SK-N-SH treated with all-trans-retinoic acid at 6 μM for 48 hours (cell line): ENCODE data around the gene TNS3.

Source experiments
- ATAC-seq: fragments of 200-7000 bp; cut with Tn5 transposase; 3 replicates; pipeline ENCODE4 v1.9.1; 2020; ENCODE audit warnings: mild to moderate bottlenecking, moderate library complexity
- ARNTL ChIP-seq: fragments of 450-650 bp; formaldehyde crosslinking; IDR thresholded peaks from 2 replicates; pipeline ENCODE4 v1.5.0; 2020; ENCODE audit warnings: low read depth, mild to moderate bottlenecking, moderate library complexity, borderline replicate concordance
- BACH2 ChIP-seq: fragments of 250-450 bp; sonication (Bioruptor Pico); IDR thresholded peaks from 2 replicates; pipeline ENCODE4 v1.9.0; 2021; ENCODE audit warnings: mild to moderate bottlenecking, borderline replicate concordance
- CSDC2 ChIP-seq: fragments of 250-450 bp; sonication (Bioruptor Pico); IDR thresholded peaks from 2 replicates; pipeline ENCODE4 v1.5.0; 2020; ENCODE audit warnings: mild to moderate bottlenecking, moderate library complexity
- ESRRG ChIP-seq: fragments of 250-450 bp; sonication (Bioruptor Pico); IDR thresholded peaks from 2 replicates; pipeline ENCODE4 v1.6.1; 2021; ENCODE audit warnings: mild to moderate bottlenecking
- ISL1 ChIP-seq: fragments of 250-450 bp; sonication (Bioruptor Pico); IDR thresholded peaks from 2 replicates; pipeline ENCODE4 v2.1.2; 2022; ENCODE audit warnings: mild to moderate bottlenecking, moderate library complexity
- OSR1 ChIP-seq: fragments of 250-450 bp; sonication (Bioruptor Pico); IDR thresholded peaks from 2 replicates; pipeline ENCODE4 v1.8.0; 2022; ENCODE audit warnings: moderate library complexity, mild to moderate bottlenecking, inconsistent platforms
- PPARA ChIP-seq: fragments of 250-450 bp; sonication (Bioruptor Pico); IDR thresholded peaks from 2 replicates; pipeline ENCODE4 v1.5.0; 2020; ENCODE audit warnings: mild to moderate bottlenecking, borderline replicate concordance
- RARB ChIP-seq: fragments of 250-450 bp; sonication (Bioruptor Pico); IDR thresholded peaks from 2 replicates; pipeline ENCODE4 v1.8.0; 2021; ENCODE audit warnings: mild to moderate bottlenecking, moderate library complexity
- SNAI2 ChIP-seq: fragments of 250-450 bp; sonication (Bioruptor Pico); IDR thresholded peaks from 2 replicates; pipeline ENCODE4 v1.5.0; 2020; ENCODE audit warnings: mild to moderate bottlenecking, moderate library complexity
- TCF4 ChIP-seq: fragments of 250-450 bp; sonication (Bioruptor Pico); IDR thresholded peaks from 2 replicates; pipeline ENCODE4 v1.8.0; 2021; ENCODE audit warnings: mild to moderate bottlenecking, moderate library complexity, borderline replicate concordance
- TOX ChIP-seq: fragments of 250-450 bp; sonication (Bioruptor Pico); IDR thresholded peaks from 2 replicates; pipeline ENCODE4 v1.8.0; 2021; ENCODE audit warnings: mild to moderate bottlenecking, moderate library complexity, borderline replicate concordance
- ZFP3 ChIP-seq: fragments of 250-450 bp; sonication (Bioruptor Pico); IDR thresholded peaks from 2 replicates; pipeline ENCODE4 v1.5.0; 2020; ENCODE audit warnings: mild to moderate bottlenecking, moderate library complexity
- ZFP30 ChIP-seq: fragments of 450-650 bp; formaldehyde crosslinking; IDR thresholded peaks from 2 replicates; pipeline ENCODE4 v1.5.0; 2022; ENCODE audit warnings: mild to moderate bottlenecking, moderate library complexity
- ZNF565 ChIP-seq: fragments of 450-650 bp; formaldehyde crosslinking; conservative IDR thresholded peaks from 2 replicates; pipeline ENCODE4 v1.5.0; 2020; ENCODE audit warnings: low read depth, mild to moderate bottlenecking, moderate library complexity
- ZNF70 ChIP-seq: fragments of 450-650 bp; formaldehyde crosslinking; IDR thresholded peaks from 2 replicates; pipeline ENCODE4 v1.5.0; 2020; ENCODE audit warnings: mild to moderate bottlenecking, moderate library complexity
- ZNF8 ChIP-seq: fragments of 450-650 bp; formaldehyde crosslinking; IDR thresholded peaks from 2 replicates; pipeline ENCODE4 v1.5.0; 2020; ENCODE audit warnings: mild to moderate bottlenecking, moderate library complexity
- TF ChIP-seq, protein P1 (sequence below): fragments of 250-450 bp; sonication (Bioruptor Pico); IDR thresholded peaks from 2 replicates; pipeline ENCODE4 v1.8.0; 2021; ENCODE audit warnings: low read depth, mild to moderate bottlenecking, moderate library complexity, borderline replicate concordance
- TF ChIP-seq, protein P2 (sequence below): fragments of 250-450 bp; sonication (Bioruptor Pico); IDR thresholded peaks from 2 replicates; pipeline ENCODE4 v1.8.0; 2020; ENCODE audit warnings: mild to moderate bottlenecking, moderate library complexity, borderline replicate concordance
- TF ChIP-seq, protein P3 (sequence below): fragments of 250-450 bp; sonication (Bioruptor Pico); IDR thresholded peaks from 2 replicates; pipeline ENCODE4 v1.5.1; 2020; ENCODE audit warnings: low read depth, mild to moderate bottlenecking, moderate library complexity
- TF ChIP-seq, protein P4 (sequence below): fragments of 250-450 bp; sonication (Bioruptor Pico); IDR thresholded peaks from 2 replicates; pipeline ENCODE4 v1.5.1; 2021; ENCODE audit warnings: mild to moderate bottlenecking, moderate library complexity
- TF ChIP-seq, protein P5 (sequence below): fragments of 250-450 bp; sonication (Bioruptor Pico); IDR thresholded peaks from 2 replicates; pipeline ENCODE4 v1.5.0; 2020; ENCODE audit warnings: mild to moderate bottlenecking, moderate library complexity

TNS3 gene

DNA sequence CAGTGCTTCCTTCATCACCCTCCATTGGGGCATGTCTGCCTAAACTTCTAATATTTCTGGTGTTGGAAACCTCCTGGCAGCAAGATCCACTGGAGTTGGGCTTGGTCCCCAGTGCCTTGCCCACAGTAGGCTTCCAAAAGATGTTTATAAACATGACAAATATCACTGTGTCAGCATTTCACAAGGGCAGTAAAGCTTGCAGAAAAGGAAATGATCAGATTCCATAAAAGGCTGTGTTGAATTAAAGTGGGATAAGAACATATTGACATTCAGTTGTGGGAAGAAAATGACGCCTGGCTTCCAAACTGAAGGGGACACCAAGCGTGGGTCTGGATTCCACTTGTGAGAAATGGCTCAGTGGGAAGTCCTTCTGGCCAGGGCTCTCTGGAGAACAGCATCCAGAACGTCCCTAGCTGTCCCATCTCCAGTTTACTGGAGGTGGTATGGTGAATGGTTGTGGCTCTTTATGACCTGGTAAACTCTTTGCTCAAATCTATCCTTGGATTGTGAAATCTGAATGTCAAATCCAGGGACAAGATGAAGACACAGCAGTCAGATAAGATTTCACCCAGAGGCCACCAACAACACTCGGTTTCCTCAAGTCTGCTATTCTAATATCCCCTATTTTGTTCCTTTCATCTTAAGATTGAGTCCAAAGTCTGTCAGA lies 287.2 kb downstream of the TNS3 start:
- no peak for ATAC-seq
- TF ChIP-seq ZNF565 (CRISPR knock-in tag) = no peak
- TF ChIP-seq, protein P1, sequence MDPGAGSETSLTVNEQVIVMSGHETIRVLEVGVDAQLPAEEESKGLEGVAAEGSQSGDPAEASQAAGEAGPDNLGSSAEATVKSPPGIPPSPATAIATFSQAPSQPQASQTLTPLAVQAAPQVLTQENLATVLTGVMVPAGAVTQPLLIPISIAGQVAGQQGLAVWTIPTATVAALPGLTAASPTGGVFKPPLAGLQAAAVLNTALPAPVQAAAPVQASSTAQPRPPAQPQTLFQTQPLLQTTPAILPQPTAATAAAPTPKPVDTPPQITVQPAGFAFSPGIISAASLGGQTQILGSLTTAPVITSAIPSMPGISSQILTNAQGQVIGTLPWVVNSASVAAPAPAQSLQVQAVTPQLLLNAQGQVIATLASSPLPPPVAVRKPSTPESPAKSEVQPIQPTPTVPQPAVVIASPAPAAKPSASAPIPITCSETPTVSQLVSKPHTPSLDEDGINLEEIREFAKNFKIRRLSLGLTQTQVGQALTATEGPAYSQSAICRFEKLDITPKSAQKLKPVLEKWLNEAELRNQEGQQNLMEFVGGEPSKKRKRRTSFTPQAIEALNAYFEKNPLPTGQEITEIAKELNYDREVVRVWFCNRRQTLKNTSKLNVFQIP (CRISPR knock-in tag) = no peak
- no peak for TF ChIP-seq OSR1 (CRISPR knock-in tag)
- TF ChIP-seq BACH2 (CRISPR knock-in tag) = no peak
- TF ChIP-seq ZNF8 (CRISPR knock-in tag) = no peak
- TF ChIP-seq PPARA (CRISPR knock-in tag) = no peak
- TF ChIP-seq CSDC2 (CRISPR knock-in tag) = no peak
- TF ChIP-seq ESRRG = no peak
- TF ChIP-seq TOX = no peak
- TF ChIP-seq ZFP3 (CRISPR knock-in tag) = no peak
- TF ChIP-seq, protein P2, sequence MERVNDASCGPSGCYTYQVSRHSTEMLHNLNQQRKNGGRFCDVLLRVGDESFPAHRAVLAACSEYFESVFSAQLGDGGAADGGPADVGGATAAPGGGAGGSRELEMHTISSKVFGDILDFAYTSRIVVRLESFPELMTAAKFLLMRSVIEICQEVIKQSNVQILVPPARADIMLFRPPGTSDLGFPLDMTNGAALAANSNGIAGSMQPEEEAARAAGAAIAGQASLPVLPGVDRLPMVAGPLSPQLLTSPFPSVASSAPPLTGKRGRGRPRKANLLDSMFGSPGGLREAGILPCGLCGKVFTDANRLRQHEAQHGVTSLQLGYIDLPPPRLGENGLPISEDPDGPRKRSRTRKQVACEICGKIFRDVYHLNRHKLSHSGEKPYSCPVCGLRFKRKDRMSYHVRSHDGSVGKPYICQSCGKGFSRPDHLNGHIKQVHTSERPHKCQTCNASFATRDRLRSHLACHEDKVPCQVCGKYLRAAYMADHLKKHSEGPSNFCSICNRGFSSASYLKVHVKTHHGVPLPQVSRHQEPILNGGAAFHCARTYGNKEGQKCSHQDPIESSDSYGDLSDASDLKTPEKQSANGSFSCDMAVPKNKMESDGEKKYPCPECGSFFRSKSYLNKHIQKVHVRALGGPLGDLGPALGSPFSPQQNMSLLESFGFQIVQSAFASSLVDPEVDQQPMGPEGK (CRISPR knock-in tag) = no peak
- TF ChIP-seq ZFP30 (CRISPR knock-in tag) = no peak
- TF ChIP-seq, protein P3, sequence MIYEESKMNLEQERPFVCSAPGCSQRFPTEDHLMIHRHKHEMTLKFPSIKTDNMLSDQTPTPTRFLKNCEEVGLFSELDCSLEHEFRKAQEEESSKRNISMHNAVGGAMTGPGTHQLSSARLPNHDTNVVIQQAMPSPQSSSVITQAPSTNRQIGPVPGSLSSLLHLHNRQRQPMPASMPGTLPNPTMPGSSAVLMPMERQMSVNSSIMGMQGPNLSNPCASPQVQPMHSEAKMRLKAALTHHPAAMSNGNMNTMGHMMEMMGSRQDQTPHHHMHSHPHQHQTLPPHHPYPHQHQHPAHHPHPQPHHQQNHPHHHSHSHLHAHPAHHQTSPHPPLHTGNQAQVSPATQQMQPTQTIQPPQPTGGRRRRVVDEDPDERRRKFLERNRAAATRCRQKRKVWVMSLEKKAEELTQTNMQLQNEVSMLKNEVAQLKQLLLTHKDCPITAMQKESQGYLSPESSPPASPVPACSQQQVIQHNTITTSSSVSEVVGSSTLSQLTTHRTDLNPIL (CRISPR knock-in tag) = no peak
- no peak for TF ChIP-seq ISL1 (CRISPR knock-in tag)
- TF ChIP-seq, protein P4, sequence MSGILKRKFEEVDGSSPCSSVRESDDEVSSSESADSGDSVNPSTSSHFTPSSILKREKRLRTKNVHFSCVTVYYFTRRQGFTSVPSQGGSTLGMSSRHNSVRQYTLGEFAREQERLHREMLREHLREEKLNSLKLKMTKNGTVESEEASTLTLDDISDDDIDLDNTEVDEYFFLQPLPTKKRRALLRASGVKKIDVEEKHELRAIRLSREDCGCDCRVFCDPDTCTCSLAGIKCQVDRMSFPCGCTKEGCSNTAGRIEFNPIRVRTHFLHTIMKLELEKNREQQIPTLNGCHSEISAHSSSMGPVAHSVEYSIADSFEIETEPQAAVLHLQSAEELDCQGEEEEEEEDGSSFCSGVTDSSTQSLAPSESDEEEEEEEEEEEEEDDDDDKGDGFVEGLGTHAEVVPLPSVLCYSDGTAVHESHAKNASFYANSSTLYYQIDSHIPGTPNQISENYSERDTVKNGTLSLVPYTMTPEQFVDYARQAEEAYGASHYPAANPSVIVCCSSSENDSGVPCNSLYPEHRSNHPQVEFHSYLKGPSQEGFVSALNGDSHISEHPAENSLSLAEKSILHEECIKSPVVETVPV (CRISPR knock-in tag) = no peak
- TF ChIP-seq TCF4 (CRISPR knock-in tag) = no peak
- no peak for TF ChIP-seq ZNF70 (CRISPR knock-in tag)
- TF ChIP-seq, protein P5, sequence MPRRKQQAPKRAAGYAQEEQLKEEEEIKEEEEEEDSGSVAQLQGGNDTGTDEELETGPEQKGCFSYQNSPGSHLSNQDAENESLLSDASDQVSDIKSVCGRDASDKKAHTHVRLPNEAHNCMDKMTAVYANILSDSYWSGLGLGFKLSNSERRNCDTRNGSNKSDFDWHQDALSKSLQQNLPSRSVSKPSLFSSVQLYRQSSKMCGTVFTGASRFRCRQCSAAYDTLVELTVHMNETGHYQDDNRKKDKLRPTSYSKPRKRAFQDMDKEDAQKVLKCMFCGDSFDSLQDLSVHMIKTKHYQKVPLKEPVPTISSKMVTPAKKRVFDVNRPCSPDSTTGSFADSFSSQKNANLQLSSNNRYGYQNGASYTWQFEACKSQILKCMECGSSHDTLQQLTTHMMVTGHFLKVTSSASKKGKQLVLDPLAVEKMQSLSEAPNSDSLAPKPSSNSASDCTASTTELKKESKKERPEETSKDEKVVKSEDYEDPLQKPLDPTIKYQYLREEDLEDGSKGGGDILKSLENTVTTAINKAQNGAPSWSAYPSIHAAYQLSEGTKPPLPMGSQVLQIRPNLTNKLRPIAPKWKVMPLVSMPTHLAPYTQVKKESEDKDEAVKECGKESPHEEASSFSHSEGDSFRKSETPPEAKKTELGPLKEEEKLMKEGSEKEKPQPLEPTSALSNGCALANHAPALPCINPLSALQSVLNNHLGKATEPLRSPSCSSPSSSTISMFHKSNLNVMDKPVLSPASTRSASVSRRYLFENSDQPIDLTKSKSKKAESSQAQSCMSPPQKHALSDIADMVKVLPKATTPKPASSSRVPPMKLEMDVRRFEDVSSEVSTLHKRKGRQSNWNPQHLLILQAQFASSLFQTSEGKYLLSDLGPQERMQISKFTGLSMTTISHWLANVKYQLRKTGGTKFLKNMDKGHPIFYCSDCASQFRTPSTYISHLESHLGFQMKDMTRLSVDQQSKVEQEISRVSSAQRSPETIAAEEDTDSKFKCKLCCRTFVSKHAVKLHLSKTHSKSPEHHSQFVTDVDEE (CRISPR knock-in tag) = no peak

DNA sequence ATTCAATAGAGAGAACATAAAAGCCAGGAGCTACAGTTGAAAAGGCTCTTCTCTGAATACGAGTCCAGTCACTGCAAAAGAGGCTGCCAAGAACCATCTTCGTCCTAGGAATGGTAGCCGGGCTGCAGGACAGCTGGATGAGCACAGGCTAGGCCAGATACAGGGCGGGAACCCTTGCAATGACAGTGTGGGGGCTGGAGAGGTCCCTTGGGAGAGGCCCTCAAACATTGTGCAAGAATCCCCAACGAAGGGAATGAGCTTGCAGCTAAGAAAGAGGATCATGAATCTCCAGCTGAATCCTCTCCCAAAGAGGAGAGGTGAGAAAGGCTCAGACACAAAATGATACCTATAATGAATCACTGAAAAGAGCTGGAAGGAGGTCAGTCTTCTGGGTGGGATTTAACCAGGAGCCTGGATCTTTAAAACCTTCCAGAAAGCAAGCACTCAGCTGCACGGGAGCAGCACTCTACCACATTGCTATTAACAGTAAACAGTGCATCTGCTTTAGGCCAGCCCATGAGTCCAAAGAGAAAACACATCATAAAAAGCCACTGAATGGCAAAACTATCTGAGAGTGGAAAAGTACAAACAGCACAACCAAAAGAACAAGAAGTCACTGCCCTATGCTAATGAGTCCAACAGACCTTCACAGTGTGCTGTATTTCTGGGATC lies 287.9 kb downstream of the TNS3 start:
- ATAC-seq = no peak
- TF ChIP-seq, protein P3 (CRISPR knock-in tag) = no peak
- TF ChIP-seq ZNF70 (CRISPR knock-in tag) (no peak), ZNF8 (CRISPR knock-in tag) (no peak), ARNTL (CRISPR knock-in tag) (no peak), RARB (CRISPR knock-in tag) (no peak), ZFP30 (CRISPR knock-in tag) (no peak), TOX (no peak), SNAI2 (no peak), BACH2 (CRISPR knock-in tag) (no peak), TCF4 (CRISPR knock-in tag) (no peak), ZFP3 (CRISPR knock-in tag) (no peak)
- TF ChIP-seq, protein P4 (CRISPR knock-in tag) = no peak
- TF ChIP-seq, protein P5 (CRISPR knock-in tag) = no peak
